HG03378 (cell line): ENCODE results near the gene PLEKHA1.

Experiments
- ATAC-seq: cut with Tn5 transposase; IDR thresholded peaks from one replicate; pipeline ENCODE4 v1.9.1; 2021; ENCODE audit warnings: mild to moderate bottlenecking, moderate library complexity; ENCODE audit not compliant: unreplicated experiment

Gene PLEKHA1

DNA sequence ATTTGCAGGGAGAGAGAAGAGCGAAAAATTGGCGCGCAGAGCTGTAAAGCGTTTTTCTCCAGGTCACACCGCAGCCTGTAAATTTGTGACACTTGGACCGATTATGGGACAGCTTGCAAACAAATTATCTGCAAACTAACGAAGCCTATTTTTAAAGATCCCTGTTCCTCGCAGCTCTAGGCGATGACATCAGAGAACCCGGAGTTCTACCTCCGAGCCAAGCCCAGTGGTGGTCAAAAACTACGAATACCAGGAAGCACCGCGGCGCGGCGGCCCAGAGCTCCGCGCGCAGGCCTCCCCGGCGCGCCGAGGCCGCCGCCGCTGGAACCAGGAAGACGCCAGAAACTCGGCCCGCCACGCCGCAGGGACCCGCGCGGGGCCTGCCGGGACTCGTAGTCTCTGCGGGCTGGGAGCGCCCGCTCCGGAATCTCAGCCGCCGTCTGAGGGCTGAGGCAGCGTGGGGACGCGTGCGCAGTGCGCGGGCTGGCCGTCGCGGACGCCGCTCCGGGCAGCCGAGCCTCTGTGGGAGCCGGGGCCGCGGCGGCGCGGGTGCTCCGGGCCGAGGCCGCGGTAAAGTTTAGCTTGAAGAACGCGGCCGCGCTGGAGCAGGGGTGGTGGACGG lies at the start of gene PLEKHA1:
Gene PLEKHA1, plus strand, starts transcription at position 472 of the 622 bp plus-strand sequence. CDS start 18,493 bp downstream, outside the sequence.
- peak; percentile 70 for ATAC-seq

DNA sequence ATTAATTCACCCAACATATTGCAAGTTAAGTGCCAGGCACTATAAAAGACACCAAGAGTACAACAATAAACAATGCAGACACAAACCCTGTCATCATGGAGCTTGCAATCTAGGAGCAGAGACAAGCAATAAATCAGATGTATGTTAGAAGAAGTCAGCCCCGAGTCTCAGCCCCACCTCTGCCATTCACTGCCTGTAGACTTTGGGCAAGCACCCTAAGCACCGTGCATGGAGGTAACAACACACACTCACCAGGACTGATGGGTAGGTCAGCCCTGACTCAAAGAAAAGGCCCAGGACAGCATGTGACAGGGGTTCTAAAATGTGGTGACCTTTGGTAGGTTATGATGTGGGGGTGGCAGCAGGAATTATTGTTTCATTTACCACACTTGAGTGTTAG lies 49.3 kb upstream of the PLEKHA1 start:
- no peak for ATAC-seq

DNA sequence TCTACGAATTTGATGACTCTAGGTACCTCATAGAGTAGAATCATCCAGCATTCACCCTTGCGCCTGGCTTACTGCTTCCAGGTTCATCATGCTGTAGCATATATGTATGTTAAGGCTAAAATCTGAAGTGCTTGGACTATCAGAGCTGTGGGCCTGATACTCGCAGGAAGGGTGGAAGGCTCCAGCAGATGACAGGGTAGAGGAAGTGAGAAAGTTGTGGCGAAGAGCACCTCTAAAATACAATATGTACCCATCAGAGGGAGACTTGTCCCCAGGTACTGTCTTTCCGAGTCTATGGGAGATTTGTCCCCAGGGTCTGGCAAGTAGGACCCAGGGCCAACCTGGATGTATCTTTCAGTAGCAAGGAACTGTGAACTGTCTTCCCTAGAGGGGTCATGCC lies 48.1 kb upstream of the PLEKHA1 start:
- ATAC-seq = no peak

DNA sequence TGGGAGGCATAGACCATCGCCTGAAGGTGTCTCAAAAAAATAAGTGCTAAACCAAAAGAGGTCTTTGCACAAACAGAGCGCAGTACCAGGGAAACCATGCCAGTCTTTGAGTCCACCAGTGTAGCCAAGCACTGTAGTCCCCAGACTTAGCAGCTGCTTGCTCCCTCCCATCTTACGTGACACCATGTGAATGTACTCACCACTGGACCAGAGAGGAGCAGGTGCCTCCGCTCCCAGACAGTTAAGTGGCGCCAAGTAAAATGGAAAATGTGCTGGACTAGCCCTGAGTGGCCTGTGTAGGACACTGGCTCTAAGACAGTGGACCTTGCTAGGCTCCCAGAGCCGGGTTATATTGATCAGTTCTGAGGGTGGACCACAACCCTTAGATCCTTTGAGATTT lies 47.7 kb upstream of the PLEKHA1 start:
- no peak for ATAC-seq

DNA sequence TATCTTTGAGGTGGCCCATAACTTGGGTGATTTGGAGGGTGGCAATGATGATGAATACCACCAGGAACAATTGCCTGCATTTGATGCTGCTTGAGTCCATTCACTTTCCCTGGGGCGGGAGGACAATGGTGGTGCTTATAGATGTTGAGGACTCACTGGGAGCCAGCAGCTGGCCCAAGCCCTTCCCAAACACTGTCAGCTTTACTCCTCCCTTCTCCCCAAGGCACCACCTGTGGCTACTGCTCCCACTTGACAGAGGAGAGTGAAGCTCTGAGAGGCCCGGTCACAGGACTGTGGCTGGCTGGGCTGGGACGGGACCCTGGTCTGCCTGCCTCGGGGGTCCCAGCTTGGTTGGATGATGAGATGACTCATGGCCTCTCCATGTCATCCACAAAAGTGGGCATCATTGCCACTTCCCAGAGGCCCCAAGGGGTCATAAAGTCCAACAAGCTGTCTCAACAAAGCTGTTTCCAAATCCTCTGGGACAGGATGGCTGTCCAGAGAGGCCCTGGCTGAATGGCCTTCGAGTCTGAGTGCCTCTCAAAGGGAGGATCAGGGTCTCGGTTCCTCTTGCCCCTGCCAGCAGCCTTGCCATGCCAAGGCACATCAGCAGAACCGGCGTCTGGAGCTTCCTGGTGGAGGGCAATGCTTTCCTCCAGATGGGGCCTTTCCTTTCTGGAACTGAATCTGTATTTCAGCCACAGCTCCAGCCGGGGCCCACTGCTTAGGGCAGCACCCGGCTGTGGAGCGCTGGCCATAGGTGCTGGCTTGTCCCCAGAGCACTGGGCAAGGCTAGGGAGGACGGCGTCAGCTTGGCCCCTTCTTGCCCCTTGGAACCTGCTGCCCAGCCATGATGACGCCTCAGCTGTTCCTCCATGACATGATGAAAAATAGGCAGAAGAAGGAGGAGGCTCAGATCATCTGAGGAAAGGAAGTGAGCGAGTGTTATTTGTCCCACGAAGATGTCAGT lies 47.0 kb upstream of the PLEKHA1 start:
- no peak for ATAC-seq

DNA sequence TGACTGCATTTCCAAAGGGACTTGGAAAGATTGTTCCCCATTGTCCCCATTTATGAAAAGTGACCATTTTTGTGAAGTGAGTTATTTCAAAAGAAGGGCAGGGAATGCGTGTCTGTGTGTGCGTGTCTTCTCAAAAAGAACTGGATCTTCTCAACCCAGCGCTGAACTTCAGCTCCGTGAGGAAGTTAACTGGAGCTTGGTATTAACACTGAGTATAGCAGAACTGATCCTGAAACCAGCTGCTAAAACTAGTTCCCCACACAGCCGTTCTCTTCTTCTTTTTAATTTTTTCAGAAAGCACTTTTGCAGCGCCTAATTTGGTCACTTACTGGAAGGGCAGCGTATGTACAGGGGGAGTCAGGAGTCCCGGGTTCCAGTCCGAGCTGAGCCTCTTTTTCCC lies 45.8 kb upstream of the PLEKHA1 start:
- no peak for ATAC-seq

DNA sequence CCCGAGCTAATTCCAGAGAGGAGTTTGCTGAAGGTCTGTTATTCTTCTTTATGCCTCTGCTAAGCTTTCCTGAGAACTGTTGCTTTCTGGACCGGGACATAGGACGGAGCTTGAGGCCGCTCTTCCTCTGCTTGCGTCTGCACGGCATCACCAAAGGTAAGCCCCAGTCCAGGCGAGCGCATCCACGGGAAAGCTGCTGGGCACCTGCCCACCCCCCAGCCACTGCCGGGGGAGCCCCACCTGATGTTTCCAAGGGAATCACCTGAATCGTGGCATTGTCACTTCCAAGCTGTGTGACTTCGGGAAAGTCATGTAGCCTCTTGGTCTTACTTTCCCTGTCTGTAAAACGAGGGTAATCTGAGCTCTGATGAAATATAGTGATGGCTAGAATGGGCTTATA lies 45.1 kb upstream of the PLEKHA1 start:
- ATAC-seq = no peak

DNA sequence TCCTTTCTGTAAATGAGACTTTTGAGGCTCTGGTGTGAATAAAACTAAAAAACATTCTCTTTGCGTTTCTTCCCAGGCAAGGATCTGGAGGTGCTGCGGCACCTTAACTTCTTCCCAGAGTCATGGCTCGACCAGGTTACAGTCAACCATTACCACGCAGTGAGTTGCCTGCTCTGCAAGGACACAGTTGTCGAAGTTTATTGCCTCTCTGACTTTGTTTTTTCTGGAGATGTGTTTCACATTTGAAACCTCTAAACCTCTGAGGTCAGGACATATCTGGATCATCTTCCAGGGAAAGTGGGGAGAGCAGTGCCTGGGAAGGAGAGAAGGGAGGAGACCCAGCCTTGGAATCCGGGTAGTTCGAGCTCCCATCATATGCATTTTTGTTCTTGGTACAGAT lies 43.4 kb upstream of the PLEKHA1 start:
- ATAC-seq = no peak

DNA sequence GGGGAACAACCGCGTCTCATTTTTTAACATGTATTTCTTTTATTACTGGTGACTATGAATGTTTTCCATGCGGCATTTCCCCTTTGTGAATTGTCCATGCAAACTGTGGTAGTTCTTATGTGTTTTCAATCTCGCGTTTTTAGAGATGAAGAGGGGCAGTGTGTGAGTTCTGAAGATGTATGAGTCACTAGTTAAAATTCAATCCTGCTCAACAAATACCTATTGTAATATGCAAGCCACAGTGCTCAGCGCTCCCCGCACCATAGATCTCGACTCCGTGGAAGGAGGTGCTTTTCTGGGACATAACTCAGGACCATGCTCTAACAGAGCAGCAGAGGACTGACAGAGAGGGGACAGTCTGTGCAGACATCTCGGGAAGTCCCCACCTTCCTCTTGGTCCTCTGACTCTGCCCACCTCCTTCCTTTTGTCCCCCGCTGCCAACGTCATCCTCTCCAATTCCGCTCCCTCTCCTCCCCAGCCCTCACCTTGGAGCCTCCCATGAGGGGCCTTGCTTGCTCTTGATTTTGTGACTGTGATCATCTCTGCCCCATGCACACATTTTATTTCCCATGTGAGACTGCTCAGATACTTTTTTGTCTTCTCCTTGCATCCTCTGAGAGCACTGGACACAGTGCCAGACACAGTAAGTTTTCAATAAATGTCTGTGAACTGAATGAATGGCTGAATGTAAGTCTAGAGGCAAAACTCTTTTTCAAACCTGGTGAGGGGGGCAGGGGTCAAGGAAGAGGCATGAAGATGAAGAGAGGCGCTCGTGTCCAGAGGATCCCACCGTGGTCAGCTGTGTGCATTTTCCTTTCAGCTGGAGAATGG lies 42.7 kb upstream of the PLEKHA1 start:
- ATAC-seq = no peak

DNA sequence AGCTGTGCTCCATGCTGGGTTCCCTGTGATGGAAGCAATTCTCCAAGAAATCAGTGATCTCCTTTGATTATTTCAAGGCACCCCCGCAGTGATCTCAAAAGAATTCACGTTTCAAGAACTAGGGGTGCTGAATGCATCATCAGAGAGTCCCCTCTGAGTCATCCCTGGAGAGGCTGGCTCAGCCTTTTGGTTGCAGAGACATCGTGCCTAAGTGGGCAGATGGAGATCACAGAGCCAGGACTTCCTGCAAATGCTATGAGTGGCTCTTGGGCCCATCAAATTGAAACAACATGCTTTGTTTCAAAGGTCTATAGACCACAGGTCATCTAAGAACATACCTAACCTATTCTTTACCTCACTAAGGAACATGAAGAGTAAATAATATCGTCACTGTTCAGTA lies 41.5 kb upstream of the PLEKHA1 start:
- ATAC-seq = no peak

DNA sequence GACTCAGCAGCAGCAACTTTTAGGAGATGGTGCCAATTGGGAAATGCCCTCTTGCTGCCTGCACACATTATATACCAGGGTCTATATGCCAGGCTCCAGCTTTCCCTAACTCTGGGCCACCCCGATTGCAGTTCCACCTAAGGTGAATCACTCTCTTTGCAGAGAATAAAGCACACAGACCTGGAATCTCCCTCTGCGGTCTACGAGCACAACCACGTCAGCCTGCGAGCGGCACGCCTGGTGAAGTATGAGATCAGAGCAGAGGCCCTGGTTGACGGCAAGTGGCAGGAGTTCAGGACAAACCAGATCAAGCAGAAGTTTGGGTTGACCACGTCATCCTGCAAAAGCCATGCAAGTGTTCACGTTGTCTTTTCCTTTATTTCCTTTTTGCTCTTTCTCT lies 38.2 kb upstream of the PLEKHA1 start:
- ATAC-seq = no peak

DNA sequence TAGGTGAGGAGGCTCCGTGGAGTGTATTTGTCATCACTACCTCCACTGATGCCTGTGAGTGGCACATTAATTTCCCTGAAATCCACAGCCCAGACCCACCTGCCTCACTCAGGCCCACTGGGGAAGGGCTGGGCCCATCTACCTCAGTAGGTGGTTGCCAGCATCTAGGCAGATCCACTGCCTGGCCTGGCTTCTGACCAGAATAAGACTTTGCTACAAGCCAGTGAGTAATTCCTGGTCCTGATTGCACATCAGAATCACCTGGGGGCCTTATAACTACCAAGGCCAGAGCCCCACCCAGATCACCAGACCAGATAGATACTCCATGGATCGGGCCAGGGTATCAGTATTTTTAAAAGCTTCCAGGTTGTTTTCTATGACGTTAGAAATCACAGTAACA lies 37.5 kb upstream of the PLEKHA1 start:
- no peak for ATAC-seq

DNA sequence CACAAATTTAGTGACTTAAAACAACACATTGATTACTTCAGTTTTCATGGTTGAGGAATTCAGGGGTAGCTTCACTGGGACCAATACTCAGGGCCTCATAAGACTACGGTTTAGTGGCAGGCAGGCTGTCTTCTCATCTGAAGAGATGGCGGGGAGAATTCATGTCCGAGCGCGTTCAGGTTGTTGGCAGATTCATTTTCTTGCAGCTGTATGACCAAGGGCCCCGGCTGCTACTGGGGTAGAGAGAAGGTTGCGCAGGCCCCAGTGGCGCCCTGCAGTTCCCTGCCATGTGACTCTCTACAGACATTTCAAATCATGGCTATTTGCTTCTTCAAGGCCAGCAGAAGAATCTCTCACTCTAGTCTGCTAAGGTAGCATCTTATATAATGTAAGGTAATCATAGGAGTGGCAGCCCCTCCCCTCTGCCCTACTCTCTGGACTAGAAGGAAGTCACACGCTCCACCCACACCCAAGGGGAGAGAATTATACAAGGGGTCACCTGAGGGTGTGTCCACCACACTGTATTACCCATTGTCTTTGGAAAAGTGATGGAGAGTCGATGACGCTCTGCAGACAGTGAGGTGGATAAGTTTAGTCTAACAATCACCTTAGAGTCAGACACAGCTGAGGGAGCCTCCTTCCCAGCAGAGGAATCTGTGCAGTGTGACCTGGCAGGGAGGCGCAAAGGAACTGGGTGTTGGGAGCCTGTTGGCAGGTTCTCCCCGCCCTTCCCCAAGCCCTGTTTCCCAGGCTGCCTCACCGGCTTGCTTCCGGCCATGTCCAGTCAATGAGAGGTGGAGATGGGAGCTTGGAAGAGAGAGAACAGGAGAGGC lies 35.7 kb upstream of the PLEKHA1 start:
- ATAC-seq = no peak

DNA sequence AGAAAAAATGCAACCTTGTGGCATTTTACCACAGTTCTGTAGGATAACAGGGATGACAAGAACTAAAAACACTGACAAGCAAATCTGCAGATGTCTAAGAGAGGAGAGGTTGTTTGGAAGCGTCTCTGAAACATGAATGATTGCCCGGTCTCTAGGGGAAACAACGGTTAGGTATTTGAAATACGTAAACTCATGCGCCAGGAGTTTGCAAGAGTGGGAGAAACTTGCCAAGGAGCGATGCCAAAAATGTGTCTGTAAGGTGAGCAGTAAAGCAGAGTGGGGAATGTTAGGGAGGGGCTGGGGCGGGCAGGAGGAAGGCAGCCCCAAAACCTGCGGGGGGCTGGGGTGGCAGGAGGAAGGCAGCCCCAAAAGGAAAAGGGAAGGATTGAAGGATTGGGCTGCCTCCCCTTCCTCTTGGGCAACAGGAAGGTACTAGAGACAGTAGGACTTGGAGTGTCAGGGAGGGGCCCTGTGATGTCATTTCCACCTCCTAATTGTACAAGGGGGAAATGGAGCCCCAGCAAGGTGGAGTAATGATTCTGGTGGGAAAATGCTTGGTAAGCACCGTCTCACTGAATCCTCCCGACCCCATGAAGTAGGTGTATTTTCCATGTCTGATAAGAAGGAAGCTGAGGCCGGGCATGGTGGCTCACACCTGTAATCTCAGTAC lies 33.2 kb upstream of the PLEKHA1 start:
- no peak for ATAC-seq

DNA sequence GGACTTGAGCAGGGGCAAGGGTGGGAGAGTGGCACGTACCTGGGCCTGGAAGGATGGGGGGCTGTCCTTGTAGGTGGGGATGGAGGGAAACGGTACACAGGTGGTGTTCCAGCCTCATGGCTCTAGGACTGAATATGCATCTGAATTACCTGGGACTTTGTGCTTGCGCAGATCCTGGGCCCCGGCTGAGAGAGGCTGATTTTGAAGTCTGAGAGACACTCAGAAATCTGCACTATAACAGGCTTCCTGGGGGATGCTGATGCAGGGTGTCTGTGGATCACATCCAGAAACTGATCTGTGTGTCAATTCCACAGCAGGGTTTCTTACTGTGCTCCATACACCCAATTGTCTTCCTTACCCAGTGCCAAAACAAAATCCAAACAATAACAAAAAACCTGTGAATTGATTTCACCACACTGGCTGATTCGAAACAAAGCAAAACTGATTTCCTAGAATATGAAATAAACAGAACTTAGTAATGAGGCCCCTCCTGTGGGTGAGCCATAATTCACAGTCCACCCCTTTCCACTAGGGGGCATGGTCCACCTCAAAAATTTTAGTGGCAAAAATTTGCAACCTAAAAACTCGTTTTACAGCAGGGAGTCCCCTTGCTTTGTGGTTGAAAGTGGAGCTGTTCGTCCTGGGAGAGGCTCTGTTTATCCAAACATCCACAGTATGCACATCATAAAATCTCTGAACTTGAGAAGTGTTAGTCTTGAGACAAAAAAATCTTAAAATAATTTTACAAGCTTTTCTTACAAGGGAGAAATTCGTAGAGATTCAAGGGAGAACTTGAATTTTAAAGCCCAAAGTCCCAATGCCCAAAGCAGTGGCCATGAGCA lies 32.0 kb upstream of the PLEKHA1 start:
- ATAC-seq = no peak

DNA sequence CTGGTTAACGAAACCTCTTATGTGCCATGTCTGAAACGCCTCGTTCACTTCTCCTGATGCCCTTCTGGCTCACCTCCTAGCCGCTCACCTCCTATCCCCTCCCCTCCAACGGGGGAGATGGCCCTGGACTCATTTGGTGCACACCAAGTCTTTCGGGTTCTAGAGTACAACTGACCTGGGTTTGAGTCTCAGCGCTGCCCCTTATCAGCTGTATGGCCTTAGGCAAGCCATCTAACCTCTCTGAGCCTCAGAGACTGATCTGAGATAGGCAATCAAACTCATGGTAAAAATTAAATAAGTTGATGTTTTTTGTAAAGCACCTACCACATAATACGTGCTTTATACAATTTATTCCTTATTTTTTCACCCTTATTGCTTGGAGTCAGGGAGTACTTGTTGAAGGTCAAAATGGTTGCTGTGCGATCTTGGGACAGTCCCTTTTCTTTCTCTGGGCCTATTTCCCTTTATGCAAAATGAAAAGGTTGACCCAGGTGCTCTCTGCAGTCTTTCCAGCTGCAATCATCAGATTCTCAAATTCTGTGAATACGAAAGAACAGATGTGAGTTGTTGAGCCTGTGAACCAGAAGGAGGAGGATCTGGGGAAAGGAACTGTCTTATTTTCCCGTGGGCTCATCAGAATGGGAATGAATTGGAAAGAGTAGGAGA lies 31.2 kb upstream of the PLEKHA1 start:
- ATAC-seq = no peak

DNA sequence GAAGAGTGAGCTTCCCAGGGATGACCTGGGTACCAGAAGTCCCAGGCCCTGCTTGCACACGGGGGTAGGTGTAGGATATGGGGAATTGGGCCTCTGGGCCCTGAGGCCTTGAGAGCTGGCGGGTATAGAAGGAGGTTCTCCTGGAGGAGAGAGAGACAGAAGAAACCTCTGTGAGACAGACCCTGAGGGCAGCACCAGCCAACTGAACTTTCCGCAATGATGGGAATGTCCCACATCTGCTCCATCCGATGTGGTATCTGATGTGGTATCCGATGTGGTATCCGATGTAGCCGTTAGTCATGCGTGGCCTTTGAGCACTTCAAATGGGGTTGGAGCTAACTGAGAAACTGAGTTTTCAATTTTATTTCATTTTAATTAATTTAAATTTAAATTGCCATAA lies 30.6 kb upstream of the PLEKHA1 start:
- ATAC-seq = no peak

DNA sequence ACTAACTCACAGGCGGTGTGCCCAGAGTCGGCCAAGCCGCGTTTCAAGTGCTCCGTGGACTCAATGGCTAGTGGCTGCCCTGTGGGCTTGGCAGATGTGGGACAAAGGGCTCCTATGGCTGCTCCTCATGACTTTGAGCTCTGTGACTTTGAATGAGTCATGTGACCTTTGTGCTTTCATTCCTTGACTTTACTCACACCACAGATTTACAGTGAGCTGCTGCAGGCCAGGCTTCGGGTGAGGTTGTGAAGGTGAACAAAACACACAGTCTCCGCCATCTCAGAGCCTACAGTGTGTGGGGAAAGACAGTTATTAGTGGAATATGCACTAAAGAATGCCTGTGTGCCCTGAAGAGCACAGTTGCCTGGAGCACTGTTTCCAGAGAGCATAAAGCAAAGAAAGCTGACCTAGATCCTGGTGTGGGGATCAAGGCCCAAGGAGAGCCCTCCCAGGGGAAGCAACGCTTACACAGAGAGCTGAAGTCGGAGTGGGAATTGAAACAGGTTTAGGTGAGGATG lies 29.7 kb upstream of the PLEKHA1 start:
- no peak for ATAC-seq
